COLO829 (cell line): Measurements from ENCODE around the gene RAB30.

ENCODE experiments used
- DNase-seq: peaks from one replicate; pipeline ENCODE4 v3.0.0; 2012; ENCODE audit warnings: low spot score

The RAB30 gene

GRCh38 chr11:83070731-83071566 lies 748 bp downstream of the RAB30 start:
- DNase-seq = no peak

- no peak for DNase-seq
Observed at GRCh38 chr11:83070044-83070701, 1.5 kb downstream of the RAB30 start.

- no peak for DNase-seq
Observed at GRCh38 chr11:83069441-83070043, 2.2 kb downstream of the RAB30 start.

GRCh38 chr11:83068568-83068967 lies 3.1 kb downstream of the RAB30 start:
- no peak for DNase-seq

- DNase-seq = no peak
Observed at GRCh38 chr11:83064011-83064410, 7.7 kb downstream of the RAB30 start.

- no peak for DNase-seq
Observed at GRCh38 chr11:83063073-83063754, 8.5 kb downstream of the RAB30 start.

- DNase-seq = no peak
Observed at GRCh38 chr11:83061883-83062282, 9.8 kb downstream of the RAB30 start.

- DNase-seq = no peak
Observed at GRCh38 chr11:83060965-83061364, 10.7 kb downstream of the RAB30 start.

- DNase-seq = no peak
Observed at GRCh38 chr11:83057721-83058120, 14.0 kb downstream of the RAB30 start.

GRCh38 chr11:83056611-83057010 lies 15.1 kb downstream of the RAB30 start:
- DNase-seq = no peak

GRCh38 chr11:83056204-83056603 lies 15.5 kb downstream of the RAB30 start:
- no peak for DNase-seq

GRCh38 chr11:83054904-83055380 lies 16.8 kb downstream of the RAB30 start:
- no peak for DNase-seq

- DNase-seq = no peak
Observed at GRCh38 chr11:83054001-83054400, 17.7 kb downstream of the RAB30 start.

- no peak for DNase-seq
Observed at GRCh38 chr11:83051760-83052671, 19.7 kb downstream of the RAB30 start.

GRCh38 chr11:83047515-83048225 lies 24.0 kb downstream of the RAB30 start:
- no peak for DNase-seq

GRCh38 chr11:83046621-83047172 lies 25.0 kb downstream of the RAB30 start:
- no peak for DNase-seq

GRCh38 chr11:83044958-83045712 lies 26.6 kb downstream of the RAB30 start:
- DNase-seq = peak; percentile 90

GRCh38 chr11:83042964-83043711 lies 28.6 kb downstream of the RAB30 start:
- no peak for DNase-seq

- DNase-seq = no peak
Observed at GRCh38 chr11:83041126-83041525, 30.6 kb downstream of the RAB30 start.
